GM19239 (cell line): ENCODE results near the gene CPNE5.

Source experiments
- DNase-seq: peaks from one replicate; pipeline ENCODE4 v3.0.0; 2011; ENCODE audit warnings: low spot score; ENCODE audit not compliant: insufficient read length
- FAIRE-seq: peaks from 2 replicates; lab custom pipeline; 2011; peaks lifted over from hg19 to GRCh38; lab: Jason Lieb, UNC

The CPNE5 gene

DNA sequence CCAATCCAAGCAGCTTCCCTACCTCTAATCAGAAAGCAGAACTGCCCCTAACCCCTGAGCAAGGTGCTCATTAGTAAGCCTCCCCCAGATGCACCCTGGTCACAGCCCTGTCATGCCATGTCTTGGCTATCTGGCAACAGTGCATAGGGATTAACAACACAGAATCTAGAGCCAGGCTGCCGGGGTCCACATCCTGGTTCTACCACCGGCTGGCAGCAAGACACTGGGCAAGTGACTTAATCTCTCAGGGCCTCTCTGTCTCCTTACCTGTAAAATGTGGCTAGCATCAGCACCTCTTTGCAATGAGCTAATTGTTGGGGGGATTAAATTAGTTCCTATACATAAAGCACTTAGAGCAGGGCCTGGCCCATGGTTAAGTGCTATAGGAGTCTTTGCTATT is 68.1 kb downstream of the CPNE5 start:
- no peak for FAIRE-seq
- no peak for DNase-seq

DNA sequence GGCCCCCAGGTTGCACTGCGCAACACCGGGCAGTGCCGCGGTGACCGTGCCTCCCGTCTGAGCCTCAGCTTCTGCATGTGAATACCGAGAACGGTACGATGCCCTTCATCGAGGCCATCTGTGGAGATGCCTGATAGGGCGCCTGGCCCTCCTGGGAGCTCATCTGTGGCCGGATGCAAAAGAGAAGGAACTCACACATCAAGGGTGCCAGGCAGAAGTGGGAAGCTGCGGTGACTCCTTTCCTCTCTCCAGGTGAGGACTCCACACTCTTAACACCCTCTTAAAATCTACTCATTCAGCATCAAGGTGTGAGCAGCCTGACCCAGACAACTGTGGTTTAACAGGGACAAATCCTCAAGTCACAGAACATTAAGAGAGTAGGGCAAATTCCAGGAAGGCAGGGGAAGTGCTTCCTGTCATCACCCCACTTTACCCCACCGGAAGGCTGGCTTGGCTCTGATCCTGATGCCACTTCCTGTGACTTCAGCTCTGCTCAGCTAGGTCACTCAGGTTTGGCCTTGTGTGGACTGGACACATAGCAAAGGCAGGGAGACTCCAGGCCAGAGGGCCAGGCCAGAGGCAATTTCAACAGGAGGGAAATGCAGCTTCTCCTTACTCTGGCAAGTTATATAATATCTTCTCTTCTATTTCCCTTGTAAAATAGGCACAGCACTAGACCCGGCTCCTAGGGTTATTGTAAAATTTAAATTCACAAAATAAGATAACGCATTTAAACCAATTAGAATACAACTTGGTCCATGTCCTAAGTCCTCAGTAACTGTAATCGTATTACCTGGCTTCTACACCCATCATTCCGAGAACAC is 69.4 kb downstream of the CPNE5 start:
- no peak for DNase-seq
- FAIRE-seq = peak; percentile 74

DNA sequence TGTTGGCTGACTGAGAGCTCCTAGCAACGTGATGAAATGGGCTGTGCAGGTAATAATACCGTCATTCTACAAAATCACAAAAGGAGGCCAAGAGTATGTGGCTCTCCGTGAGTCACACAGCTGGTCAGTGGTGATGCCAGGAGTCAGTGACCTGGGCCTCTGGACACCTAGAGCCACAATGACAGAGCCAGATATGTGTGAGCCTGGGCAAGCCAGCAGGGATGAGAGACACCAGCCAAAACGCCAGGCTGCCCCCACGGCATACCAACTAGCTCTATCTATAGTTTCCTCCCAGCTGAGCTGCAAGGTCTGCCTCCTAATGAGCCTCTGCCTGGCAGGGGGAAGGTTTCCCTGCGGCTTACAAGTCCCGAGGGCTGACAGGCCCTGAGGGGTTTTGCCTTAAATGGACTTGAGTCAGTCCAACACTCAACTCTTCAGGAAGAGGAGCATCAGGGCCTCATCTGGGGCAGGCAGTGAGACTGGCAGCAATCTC is 70.0 kb downstream of the CPNE5 start:
- no peak for DNase-seq
- peak; percentile 35 for FAIRE-seq

DNA sequence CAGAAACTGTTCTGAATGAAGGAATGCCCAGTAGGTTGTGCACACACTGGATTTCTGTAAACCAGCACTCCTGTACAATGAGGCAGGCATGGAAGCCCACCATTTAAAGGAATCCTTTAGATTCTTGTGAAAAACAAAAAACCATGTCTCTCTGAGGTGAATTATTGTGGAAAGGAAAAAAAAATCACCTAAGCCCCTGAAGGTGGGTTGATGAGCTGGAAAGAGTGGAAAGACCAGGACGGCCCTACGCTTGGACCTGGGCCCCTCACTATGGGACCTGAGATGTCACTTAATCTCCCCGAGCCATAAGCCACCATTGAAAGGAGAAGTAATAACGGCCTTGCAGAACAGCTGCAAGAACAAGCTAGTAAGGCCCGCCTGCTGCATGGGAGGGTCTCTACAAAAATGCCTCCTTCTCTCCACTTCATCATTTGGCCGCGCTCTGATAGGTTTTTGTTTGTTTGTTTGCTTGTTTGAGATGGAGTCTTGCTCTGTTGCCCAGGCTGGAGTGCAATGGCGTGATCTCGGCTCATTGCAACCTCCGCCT is 72.8 kb downstream of the CPNE5 start:
- FAIRE-seq = no peak
- no peak for DNase-seq

DNA sequence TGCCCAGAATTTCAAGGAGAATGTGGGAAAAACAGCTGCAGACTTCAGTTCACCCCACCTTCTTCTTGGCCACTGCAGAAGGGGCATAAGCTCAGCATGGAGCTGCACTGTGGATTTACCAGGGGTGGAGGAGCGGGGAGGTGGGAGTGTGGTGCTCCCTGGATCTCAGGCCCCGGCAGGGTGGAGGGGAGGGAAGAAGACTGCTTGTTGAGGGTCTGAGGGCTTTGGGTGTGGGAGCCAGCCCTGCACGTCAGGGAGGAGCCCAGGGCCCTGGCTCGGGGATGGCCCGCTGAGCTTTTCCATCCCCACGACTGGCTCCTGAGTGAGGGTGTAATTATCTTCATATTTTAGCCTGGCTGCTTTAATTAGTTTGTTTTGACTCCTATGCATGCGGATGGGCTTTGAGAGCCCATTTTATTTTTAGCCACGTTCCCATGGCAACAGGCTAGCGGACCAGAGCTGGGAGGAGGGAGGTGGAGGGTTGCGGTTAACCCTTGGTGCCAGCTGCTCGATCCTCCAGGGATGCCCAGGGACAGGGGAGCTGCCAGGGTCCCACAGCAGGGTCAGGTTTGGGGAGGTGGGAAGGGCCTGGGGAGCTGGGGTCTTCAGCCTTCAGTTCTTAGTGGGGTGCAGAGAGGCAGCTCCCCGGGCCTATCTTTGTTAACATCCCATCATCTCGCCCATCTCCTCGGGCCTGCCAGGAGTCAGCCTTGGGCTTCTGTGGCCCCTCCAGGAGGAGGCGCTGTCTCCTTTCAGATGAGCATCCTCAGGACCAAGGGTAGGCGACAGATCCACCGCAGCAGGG is 73.4 kb downstream of the CPNE5 start:
- FAIRE-seq = peak; percentile 87

DNA sequence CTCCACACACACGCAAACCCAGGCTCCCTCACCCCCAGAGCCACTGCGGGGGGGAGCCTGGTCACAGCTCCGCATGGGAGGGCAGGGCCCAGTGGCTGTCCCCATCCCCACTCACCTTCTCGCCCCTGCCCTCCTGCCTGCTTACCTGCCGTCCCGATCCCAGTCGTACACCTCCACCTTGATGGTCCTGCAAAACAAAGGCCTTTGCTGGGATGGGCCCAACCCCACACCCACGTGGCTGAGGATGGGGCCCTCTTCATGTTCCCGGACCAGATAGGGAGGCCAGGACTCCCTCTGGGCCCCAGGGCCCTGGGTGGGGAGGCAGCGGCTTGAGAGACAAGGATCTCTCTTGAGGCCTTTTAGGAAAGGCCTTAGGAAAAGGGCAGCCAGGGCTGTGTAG is 74.1 kb downstream of the CPNE5 start:
- no peak for FAIRE-seq

More for the DNA sequence above, 73.4 kb downstream of the CPNE5 start:
- peak; percentile 76 for DNase-seq

DNA sequence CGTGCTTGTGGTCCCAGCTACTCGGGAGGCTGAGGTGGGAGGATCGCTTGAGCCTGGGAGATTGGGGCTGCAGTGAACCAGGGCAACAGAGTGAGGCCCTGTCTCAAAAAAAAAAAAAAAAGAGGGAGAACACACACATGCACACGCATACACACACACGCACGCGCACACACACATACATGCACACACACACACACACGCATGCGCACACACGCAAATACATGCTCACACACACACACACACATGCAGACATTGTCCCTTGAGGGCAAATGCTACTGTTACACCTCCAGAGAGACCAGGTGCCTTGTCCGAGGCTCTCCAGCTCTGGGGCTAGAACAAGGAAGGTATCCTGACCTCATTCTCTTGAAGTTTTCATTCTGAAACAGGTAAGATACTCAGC is 77.1 kb downstream of the CPNE5 start:
- DNase-seq = no peak
- no peak for FAIRE-seq

More for the DNA sequence above, 74.1 kb downstream of the CPNE5 start:
- DNase-seq = no peak

DNA sequence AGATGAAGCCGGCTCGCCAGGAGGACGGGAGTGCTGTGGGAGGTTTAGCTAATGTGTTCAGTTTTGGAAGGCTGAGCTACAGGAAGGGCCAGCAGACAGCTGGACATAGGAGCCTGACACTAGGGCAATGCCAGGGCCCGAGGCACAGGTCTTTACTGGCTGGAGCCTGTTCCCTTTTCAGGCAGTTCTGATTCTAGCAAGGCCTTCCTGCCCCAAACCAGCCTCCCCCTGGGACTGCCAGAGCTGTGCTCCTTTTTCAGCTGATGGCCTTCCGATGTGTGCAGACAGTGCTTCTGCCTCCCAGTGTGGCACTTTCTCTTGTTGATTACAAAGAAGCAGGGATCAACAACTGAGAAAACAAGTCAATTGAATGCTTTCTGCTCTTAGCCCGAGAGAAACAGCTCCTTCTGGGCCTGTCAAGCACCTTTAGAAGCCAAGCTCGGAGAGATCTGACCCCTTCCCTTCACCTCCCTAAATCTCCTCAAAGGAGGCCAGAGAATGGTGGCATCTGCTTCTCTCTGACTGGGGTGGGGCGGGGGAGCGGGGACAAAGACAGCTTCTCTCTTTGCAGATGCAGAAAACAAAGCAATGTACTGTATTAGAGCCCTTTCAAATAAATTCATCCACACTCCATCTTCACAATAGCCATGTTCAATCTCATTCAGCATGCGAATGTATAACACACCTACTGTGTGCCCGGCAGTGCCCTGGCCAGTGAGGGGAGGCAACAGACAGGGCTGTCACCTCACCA is 78.4 kb downstream of the CPNE5 start:
- FAIRE-seq = no peak
- DNase-seq = no peak

DNA sequence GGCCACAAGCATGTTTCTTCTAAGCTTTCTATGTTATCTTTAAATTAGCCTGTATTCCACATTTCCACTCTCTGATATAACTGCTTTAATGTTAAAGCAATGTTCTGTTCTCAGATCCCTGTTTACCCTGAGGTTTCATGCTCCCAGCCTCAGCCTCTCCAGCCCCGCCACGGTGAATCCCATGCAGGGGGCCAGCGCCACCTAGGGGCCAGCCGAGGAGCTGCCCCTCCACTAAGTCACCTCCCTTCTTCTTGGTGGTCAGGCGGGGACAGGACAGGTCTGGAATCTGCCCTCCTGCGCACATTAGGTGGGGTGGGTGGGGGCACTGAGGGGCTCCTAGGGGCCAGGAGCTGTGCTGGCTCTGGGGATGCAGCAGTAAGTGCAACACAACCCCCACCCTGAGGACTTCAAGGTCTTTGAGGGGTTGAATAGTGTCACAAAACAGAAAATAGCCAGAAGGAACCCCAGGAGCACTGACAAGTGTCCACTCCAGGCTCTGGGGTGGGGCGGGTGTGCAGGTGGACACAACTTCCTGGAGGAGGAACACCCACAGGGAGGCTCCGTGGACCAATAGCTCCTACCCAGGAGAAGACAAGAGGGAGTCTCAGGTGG is 80.0 kb downstream of the CPNE5 start:
- DNase-seq = peak; percentile 76
- peak; percentile 92 for FAIRE-seq

DNA sequence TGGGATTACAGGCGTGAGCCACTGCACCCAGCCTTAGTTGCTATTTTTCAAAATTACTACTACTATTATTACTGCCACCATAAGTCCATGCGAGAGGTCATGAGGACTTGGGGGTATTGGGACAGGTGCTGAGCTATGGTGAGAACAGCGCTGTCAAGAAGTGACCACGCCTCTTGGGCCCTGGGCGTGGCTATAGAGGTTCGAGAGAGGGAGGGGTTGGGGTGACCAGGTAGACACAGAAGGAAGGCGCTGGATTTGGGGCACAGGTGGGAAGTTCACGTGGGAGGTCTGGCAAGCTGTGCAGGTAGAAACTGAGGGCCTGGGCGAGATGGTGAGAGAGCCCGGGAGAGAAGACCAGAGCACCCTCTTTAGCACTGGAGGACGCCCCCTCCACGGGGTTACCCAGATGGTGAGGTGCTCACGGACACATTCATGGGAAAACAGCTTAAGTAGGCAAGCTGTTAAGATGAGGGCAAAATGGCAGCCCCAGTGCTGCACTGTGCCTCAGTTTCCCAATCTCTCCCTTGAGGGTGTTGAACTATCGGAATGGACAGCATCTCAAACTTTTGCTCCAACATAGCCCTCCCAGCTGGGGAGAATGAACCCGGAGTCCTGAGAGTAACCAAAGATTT is 80.6 kb downstream of the CPNE5 start:
- DNase-seq = no peak
- FAIRE-seq = no peak

DNA sequence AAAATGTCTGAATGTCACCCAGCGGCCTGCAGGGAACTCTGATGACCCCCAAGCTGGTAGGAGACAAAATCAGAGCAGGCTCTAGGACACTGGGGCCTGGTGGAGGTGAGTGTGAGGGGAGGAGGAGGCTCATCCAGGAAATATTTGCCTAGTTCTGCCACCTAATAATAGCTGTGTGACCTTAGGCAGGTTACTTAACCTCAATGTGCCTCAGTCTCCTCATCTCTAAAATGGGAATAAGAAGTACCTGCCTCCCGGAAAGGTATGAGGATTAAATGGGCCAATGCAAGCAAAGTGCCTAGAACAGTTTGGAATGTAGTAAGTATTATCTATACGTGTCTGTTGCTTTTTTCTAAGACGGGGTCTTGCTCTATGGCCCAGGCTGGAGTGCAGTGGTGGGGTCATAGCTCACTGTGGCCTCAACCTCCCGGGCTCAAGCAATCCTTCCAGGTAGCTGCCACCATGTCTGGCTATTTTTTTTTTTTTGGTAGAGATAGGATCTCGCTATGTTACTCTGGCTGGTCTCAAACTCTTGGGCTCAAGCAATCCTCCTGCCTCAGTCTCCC is 81.2 kb downstream of the CPNE5 start:
- DNase-seq = no peak
- FAIRE-seq = no peak

DNA sequence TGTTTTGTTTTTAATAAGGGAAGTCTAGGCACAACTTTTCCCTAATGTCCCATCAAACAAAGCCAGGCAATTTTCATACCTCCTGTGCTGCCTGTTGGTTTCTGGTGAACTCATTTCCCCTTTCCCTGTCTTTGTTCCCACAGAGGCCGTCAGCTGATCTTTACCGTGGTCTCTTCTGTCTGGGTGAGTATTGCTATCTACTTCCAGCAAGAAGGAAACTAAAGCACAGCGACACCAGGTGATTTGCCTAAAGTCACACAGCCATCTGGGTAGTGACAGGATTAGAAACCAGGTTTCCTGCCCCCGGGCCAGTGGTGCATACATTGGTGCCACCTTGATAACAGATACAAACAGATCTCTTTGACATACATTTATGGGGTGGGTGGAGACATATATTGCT is 82.0 kb downstream of the CPNE5 start:
- no peak for FAIRE-seq
- peak; percentile 38 for DNase-seq

DNA sequence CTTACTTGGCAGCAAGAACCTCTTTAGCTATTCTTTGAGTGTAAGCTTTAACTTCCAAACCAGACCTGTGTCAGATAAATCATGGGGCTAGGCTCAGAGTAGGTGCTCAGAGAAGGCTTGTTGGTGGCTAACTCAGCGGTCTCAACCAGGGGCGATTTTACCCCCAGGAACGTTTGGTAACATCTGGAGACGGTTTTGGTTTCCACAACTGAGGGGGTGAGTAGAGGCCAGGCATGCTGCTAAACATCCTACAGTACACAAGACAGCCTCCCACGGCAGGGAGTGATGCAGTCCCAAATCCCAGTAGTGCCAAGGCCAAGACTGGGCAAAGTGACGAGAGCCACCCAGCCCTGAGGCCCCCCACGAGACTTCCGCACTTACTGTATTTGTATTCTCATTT is 82.5 kb downstream of the CPNE5 start:
- no peak for FAIRE-seq
- DNase-seq = no peak

DNA sequence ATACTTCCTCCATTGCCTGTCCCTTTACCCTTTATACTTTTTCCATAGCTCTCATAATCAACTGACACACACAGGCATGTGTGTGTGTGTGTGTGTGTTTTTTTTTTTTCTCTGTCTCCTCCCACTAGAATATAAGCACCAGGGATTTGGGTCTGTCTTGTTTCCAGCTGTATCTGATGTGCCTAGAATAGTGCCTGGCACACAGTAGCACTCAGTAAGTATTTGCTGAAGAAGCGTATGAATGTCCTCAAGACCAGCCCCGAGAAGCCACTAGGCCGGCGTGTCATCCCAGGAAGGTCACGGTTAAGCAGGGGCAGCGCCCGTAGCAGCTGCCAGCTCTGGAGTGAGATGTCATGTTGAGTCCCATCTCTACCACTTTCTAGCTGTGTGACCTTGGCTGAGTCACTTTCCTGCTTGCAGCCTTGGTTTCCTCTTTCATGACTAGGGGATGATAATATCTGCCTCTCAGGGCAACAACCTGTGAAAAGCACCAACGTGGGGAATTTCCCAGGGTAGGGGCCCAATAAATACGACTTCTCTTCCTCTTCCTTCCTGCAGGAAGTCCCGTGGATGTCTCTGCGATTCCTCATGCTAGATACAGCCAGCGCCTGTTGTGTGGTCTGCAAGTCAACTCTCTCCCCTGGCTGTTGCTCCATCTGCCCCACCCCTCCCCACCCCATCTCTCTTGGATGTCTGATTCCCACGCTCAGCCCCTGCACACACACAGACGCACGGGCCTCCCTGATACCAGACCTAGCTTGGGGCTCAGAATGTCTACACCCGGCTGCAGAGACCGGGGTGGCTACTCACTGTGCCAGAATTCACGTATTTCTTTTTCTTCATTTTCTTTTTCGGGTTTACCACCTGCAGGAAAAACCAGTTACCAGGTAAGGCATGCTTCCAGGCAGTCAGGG is 83.6 kb downstream of the CPNE5 start:
- DNase-seq (no peak), FAIRE-seq (peak; percentile 97)

DNA sequence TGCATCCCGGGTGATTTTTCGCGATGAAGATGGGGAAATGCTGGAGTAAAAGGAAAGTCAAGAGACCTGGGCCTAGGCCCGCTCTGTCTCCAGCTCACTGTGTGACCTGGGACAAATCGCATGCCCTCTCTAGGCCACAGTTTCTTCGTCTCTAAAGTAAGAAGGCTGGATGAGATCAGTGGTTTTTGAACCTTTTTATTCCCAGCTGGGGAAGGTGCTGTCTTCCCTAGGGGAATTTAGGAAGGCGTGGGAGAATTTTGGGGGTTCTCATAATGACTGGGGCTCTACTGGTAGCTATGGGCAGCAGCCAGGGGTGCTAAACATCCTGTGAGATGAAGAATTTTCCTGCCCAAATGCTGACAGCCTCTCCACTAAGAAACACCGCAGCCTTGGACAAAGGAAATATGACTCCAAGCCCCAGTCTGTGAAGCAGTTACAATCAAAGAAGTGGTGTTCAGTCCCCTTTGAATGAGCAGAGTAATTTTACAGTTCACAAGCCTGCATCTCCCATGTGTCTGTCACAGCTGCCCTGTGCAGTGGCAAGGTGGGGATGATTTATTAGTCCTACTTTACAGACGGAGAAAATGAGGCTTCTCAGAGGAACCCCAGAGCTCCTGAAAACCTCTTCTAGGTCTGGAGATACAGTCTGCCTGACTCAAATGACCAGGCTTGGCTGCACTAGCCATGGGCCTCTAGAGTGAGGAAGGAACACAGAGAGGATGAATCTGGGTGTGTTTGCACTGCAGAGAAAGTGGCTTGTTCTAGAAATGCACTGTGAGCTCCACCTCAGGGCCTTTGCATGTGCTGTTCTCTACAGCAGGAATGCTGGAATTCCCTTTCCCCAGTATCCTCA is 84.4 kb downstream of the CPNE5 start:
- DNase-seq = no peak
- no peak for FAIRE-seq

DNA sequence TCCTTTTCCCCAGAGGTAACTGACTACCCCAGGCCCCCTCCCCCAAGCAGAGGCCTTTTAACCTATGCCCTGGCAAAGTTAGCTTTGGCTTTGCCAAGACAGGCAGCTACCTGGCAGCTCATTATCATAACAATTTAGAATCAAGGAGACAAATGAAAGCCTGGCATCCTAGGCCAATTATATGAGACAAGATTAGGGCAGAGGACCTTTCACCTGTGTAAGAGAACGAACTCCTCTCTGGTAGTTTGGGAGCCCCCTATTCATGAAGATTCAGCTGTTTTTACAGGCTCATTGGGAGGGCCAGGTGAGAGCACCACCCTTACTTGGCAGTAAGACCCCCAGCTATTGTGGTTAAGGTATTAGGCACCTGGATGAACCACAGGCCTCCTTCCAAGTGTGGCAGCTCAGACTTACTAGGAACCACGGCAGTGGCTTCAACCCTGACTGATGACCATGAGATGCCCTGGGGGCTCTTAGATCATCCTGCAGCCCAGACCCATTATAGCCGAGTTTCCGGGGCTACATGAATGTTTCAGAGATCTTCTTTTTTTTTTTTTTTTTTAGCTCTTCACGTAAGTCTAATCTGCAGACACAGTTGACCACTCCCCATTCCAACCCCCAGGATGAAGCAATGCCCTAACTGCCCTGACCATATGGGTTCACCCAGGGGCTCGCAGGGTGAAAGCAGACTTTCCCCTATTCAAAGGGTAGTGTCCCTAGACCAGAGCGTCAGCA is 85.4 kb downstream of the CPNE5 start:
- no peak for DNase-seq
- FAIRE-seq = peak; percentile 62
